GM12892 (cell line): ENCODE measurements around the gene PPP4C.

Experiments
- POLR2A ChIP-seq: IDR thresholded peaks from 2 replicates; pipeline ENCODE4 v1.6.1; 2011; ENCODE audit warnings: low read depth, low read length, control low read depth
- POLR2AphosphoS5 ChIP-seq: IDR thresholded peaks from 2 replicates; pipeline ENCODE4 v1.6.1; 2011; ENCODE audit warnings: low read depth, low read length, control low read depth
- TAF1 ChIP-seq: IDR thresholded peaks from 2 replicates; pipeline ENCODE4 v1.6.1; 2011; ENCODE audit warnings: low read depth, mild to moderate bottlenecking, control low read depth, low read length, borderline replicate concordance

GRCh38 chr16:30032083-30032819, 43.5 kb upstream of the PPP4C start:
- TF ChIP-seq POLR2A (no peak), POLR2AphosphoS5 (no peak), TAF1 (no peak)
